ENCODE results near the gene PTN. TPM values are rescaled to one million over a fixed set of nuclear protein-coding genes. Genes with fewer than 3 reads are reported as not detected.

The PTN gene
- total and polyA plus RNA-seq, 9 of the 15 experiments (the other 6 are each of a cell fraction or from before 2014, with no cell fraction given): not detected

DNA sequence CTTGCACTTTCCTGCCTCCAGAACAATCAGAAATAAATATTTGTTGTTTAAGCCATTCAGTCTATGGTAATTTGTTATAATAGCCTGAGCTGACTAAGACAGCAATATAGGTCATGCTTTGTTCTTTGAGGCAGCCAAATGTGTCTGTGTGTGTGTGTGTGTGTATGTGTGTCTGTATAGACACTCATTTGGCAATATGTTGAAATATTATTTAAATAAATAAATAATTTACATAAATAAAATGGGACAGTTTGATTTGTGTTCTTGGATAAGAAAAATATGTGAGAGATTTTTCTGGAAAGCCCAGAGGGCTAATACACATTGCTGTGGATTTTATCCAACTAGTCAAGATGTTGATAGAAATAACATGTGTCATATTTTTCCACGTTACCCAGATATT lies 140.2 kb downstream of the PTN start (continued):
- TF ChIP-seq, protein P1, sequence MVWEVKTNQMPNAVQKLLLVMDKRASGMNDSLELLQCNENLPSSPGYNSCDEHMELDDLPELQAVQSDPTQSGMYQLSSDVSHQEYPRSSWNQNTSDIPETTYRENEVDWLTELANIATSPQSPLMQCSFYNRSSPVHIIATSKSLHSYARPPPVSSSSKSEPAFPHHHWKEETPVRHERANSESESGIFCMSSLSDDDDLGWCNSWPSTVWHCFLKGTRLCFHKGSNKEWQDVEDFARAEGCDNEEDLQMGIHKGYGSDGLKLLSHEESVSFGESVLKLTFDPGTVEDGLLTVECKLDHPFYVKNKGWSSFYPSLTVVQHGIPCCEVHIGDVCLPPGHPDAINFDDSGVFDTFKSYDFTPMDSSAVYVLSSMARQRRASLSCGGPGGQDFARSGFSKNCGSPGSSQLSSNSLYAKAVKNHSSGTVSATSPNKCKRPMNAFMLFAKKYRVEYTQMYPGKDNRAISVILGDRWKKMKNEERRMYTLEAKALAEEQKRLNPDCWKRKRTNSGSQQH (CRISPR knock-in tag; IDR thresholded peaks at IDR 0.05): no peak
- no peak for TF ChIP-seq EP400 (IDR thresholded peaks at IDR 0.05)
- TF ChIP-seq HDAC2 (IDR thresholded peaks at IDR 0.05): no peak
- TF ChIP-seq, protein P2, sequence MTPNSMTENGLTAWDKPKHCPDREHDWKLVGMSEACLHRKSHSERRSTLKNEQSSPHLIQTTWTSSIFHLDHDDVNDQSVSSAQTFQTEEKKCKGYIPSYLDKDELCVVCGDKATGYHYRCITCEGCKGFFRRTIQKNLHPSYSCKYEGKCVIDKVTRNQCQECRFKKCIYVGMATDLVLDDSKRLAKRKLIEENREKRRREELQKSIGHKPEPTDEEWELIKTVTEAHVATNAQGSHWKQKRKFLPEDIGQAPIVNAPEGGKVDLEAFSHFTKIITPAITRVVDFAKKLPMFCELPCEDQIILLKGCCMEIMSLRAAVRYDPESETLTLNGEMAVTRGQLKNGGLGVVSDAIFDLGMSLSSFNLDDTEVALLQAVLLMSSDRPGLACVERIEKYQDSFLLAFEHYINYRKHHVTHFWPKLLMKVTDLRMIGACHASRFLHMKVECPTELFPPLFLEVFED (CRISPR knock-in tag; conservative IDR thresholded peaks at IDR 0.05): no peak
- TF ChIP-seq, protein P3, sequence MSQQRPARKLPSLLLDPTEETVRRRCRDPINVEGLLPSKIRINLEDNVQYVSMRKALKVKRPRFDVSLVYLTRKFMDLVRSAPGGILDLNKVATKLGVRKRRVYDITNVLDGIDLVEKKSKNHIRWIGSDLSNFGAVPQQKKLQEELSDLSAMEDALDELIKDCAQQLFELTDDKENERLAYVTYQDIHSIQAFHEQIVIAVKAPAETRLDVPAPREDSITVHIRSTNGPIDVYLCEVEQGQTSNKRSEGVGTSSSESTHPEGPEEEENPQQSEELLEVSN (IDR thresholded peaks at IDR 0.05; ENCODE audit: borderline replicate concordance in 1 of 2, extremely low read depth in 1 of 2, insufficient read depth in 1 of 2, insufficient read length in 1 of 2, low read depth in 1 of 2, low read length in 1 of 2, poor library complexity in 1 of 2, severe bottlenecking in 1 of 2): no peak
- TF ChIP-seq, protein P4, sequence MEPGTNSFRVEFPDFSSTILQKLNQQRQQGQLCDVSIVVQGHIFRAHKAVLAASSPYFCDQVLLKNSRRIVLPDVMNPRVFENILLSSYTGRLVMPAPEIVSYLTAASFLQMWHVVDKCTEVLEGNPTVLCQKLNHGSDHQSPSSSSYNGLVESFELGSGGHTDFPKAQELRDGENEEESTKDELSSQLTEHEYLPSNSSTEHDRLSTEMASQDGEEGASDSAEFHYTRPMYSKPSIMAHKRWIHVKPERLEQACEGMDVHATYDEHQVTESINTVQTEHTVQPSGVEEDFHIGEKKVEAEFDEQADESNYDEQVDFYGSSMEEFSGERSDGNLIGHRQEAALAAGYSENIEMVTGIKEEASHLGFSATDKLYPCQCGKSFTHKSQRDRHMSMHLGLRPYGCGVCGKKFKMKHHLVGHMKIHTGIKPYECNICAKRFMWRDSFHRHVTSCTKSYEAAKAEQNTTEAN (CRISPR knock-in tag; IDR thresholded peaks at IDR 0.05): no peak
- TF ChIP-seq CBX8 (IDR thresholded peaks at IDR 0.05; ENCODE audit: borderline replicate concordance, extremely low read depth, low read depth, low read length, poor library complexity, severe bottlenecking): no peak
